Mesenchymal stem cell (in vitro differentiated cells and primary cell): ENCODE results near the gene PCDH11Y.
"Not testable (repeated sequence)": the region's sequence is repeated elsewhere in the genome, so short reads cannot be mapped to it uniquely, and the experiment has no call there.

Experiments
- DNase-seq: peaks from one replicate; pipeline ENCODE4 v3.0.0-alpha.2; 2013
- H2AFZ ChIP-seq: one replicate; pipeline ENCODE4 v1.6.1; 2013; ENCODE audit warnings: low read depth, mild to moderate bottlenecking, control low read depth, inconsistent platforms, low read length, moderate library complexity
- H2AK5ac ChIP-seq: 2 replicates; pipeline ENCODE4 v1.6.1; 2013; ENCODE audit warnings: low read length, moderate library complexity, mild to moderate bottlenecking, inconsistent platforms; ENCODE audit not compliant: severe bottlenecking
- H2BK120ac ChIP-seq: one replicate; pipeline ENCODE4 v1.6.1; 2013; ENCODE audit warnings: low read depth, mild to moderate bottlenecking, inconsistent platforms, low read length, moderate library complexity
- H2BK12ac ChIP-seq, 2 experiments: one replicate each; pipeline ENCODE4 v1.6.1; 2013; ENCODE audit warnings: inconsistent platforms in 2 of 2, low read length in 2 of 2, mild to moderate bottlenecking in 2 of 2, moderate library complexity in 2 of 2, control low read depth in 1 of 2
- H2BK15ac ChIP-seq: one replicate; pipeline ENCODE4 v1.6.1; 2013; ENCODE audit warnings: mild to moderate bottlenecking, low read depth, inconsistent platforms; ENCODE audit not compliant: poor library complexity, severe bottlenecking
- H2BK5ac ChIP-seq: 2 replicates; pipeline ENCODE4 v1.6.1; 2013; ENCODE audit warnings: low read depth, mild to moderate bottlenecking, low read length, control low read depth, inconsistent platforms; ENCODE audit not compliant: poor library complexity, severe bottlenecking
- H3K14ac ChIP-seq, 2 experiments: one replicate each; pipeline ENCODE4 v1.6.1; 2013; ENCODE audit warnings: inconsistent platforms in 2 of 2, low read length in 2 of 2, control low read depth in 1 of 2, mild to moderate bottlenecking in 1 of 2, moderate library complexity in 1 of 2
- H3K18ac ChIP-seq, 2 experiments: one replicate each; pipeline ENCODE4 v1.6.1; 2013; ENCODE audit warnings: inconsistent platforms in 2 of 2, low read length in 2 of 2, control low read depth in 1 of 2, low read depth in 1 of 2, mild to moderate bottlenecking in 1 of 2
- H3K23ac ChIP-seq, 2 experiments: one replicate each; pipeline ENCODE4 v1.6.1; 2013; ENCODE audit warnings: inconsistent platforms in 2 of 2, low read length in 2 of 2, mild to moderate bottlenecking in 2 of 2, moderate library complexity in 2 of 2, control low read depth in 1 of 2
- H3K27ac ChIP-seq: 2 replicates; pipeline ENCODE4 v1.5.1; 2013; ENCODE audit warnings: mild to moderate bottlenecking, moderate library complexity, low read length, control low read depth, inconsistent platforms; ENCODE audit not compliant: poor library complexity, severe bottlenecking
- H3K27me3 ChIP-seq, 2 experiments: 2 replicates each; pipeline versions ENCODE4 v1.6.1 to v1.7.0; 2013; ENCODE audit warnings: low read length in 2 of 2, mild to moderate bottlenecking in 2 of 2, moderate library complexity in 2 of 2, control low read depth in 1 of 2, inconsistent platforms in 1 of 2; ENCODE audit not compliant: control insufficient read depth in 1 of 2, insufficient read depth in 1 of 2
- H3K36me3 ChIP-seq, 2 experiments: 2 replicates each; pipeline versions ENCODE4 v1.6.1 to v1.7.0; 2013; ENCODE audit warnings: low read length in 2 of 2, control low read depth in 1 of 2, inconsistent platforms in 1 of 2, low read depth in 1 of 2, mild to moderate bottlenecking in 1 of 2; ENCODE audit not compliant: insufficient read depth in 2 of 2, control insufficient read depth in 1 of 2
- H3K4ac ChIP-seq, 2 experiments: one replicate each; pipeline ENCODE4 v1.6.1; 2013; ENCODE audit warnings: inconsistent platforms in 2 of 2, low read length in 2 of 2, mild to moderate bottlenecking in 2 of 2, moderate library complexity in 2 of 2, control low read depth in 1 of 2, low read depth in 1 of 2
- H3K4me1 ChIP-seq: 2 replicates; pipeline ENCODE4 v1.6.1; 2013; ENCODE audit warnings: low read depth, low read length, control low read depth; ENCODE audit not compliant: control insufficient read depth, insufficient read depth
- H3K4me2 ChIP-seq: 2 replicates; pipeline ENCODE4 v1.6.1; 2013; ENCODE audit warnings: low read length, mild to moderate bottlenecking, inconsistent platforms; ENCODE audit not compliant: poor library complexity, severe bottlenecking
- H3K4me3 ChIP-seq, 2 experiments: 2 replicates each; pipeline versions ENCODE4 v1.5.1 to v1.7.0; 2013; ENCODE audit warnings: low read length in 2 of 2, mild to moderate bottlenecking in 2 of 2, control low read depth in 1 of 2, low read depth in 1 of 2; ENCODE audit not compliant: insufficient read depth in 1 of 2
- H3K79me1 ChIP-seq: replicated peaks from 2 replicates; pipeline ENCODE4 v1.6.1; 2013; ENCODE audit warnings: mild to moderate bottlenecking, control low read depth, low read length, inconsistent platforms; ENCODE audit not compliant: poor library complexity, severe bottlenecking
- H3K9ac ChIP-seq: 2 replicates; pipeline ENCODE4 v1.7.0; 2013; ENCODE audit warnings: mild to moderate bottlenecking, low read length, moderate library complexity
- H3K9me3 ChIP-seq: 2 replicates; pipeline ENCODE4 v1.7.0; 2013; ENCODE audit warnings: mild to moderate bottlenecking, low read length; ENCODE audit not compliant: control insufficient read depth
- H4K8ac ChIP-seq: one replicate; pipeline ENCODE4 v1.6.1; 2013; ENCODE audit warnings: inconsistent platforms, mild to moderate bottlenecking, low read length, moderate library complexity
- H4K91ac ChIP-seq: one replicate; pipeline ENCODE4 v1.6.1; 2013; ENCODE audit warnings: mild to moderate bottlenecking, low read length, inconsistent platforms
- WGBS: methylation state at CpG from one replicate; pipeline ENCODE4 v1.1.7; 2013; ENCODE audit warnings: mixed read lengths; 5-methylcytosine and 5-hydroxymethylcytosine counted together

PCDH11Y gene

DNA sequence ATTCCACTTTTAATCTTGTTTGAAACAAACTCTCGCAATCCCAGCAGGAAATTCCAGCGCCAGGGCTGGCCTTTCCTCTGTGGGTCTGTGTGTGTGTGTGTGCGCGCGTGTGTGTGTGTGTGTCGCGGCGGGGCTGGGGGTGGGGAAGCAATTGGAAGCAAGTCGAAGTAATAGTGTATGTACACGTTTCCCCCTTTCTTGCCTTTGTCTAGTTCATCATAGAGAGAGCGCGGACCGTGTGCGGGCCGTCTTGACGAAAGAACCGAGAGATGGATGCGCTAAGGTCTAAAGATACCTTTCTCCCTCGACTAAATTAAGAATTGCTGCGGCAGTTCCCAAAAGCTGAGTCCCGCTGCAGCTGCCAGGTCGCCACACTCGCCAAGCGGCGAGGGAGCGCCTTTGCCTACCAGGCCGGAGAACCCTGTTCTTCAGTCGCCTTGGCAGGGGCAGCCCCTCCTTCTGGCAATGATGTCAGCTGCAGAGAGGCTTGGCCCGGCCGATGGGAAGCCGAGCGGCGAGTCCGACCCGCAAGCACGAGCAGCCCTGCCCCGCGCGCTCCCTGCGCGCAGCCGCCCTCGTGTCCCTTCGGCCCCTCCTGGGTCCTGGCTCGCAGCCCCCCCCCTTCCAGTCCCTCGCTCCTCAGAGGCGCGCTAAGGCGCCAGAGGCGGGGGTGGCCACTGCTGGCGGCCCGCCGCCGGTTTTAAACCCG is 2.5 kb downstream of the PCDH11Y start:
- not testable (repeated sequence) for H4K91ac ChIP-seq, H3K4ac ChIP-seq
- no CpG with 5 or more reads among the region's 55 CpGs for WGBS

DNA sequence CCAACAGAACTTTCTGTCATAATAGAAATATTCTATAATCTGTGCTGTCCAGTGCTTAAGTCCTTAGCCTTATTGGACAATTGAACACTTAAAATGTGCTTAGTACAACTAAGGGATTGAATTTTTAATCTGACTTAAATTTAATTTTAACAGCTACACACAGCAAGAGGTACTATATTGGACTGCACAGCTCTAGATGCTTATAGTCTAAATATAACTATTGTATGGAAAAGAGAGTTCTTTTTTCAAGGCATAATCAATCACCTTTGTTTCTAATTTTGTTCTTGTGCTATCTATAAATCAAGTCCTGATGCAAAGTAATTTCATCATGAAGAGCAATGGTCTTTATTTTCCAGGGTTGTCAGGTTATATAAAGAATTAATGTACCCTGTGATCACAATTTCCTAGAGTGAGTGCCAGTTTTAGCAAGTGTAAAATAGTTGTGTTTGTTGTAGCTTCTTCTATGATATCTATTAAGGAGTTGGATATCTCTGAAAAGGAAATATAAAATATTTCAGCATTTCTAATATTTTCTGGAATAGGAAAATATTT is 39.0 kb downstream of the PCDH11Y start:
- not testable (repeated sequence) for H3K9me3 ChIP-seq, H2AFZ ChIP-seq, H2BK12ac ChIP-seq, H2BK15ac ChIP-seq, H3K23ac ChIP-seq, H3K18ac ChIP-seq, H3K4ac ChIP-seq, H4K91ac ChIP-seq, H2BK120ac ChIP-seq, H3K4me2 ChIP-seq, H3K9ac ChIP-seq, H3K27me3 ChIP-seq, H2BK5ac ChIP-seq, H3K79me1 ChIP-seq, H2AK5ac ChIP-seq, H3K4me3 ChIP-seq, H4K8ac ChIP-seq, H3K4me1 ChIP-seq, H3K14ac ChIP-seq, DNase-seq, H3K36me3 ChIP-seq, H3K27ac ChIP-seq

More for the DNA sequence above, 2.5 kb downstream of the PCDH11Y start:
- not testable (repeated sequence) for H3K79me1 ChIP-seq, H2AFZ ChIP-seq, H3K9ac ChIP-seq, H3K18ac ChIP-seq, H2BK15ac ChIP-seq, H3K14ac ChIP-seq, DNase-seq, H3K4me2 ChIP-seq, H2BK5ac ChIP-seq, H3K36me3 ChIP-seq, H3K9me3 ChIP-seq, H2BK12ac ChIP-seq, H3K27ac ChIP-seq, H4K8ac ChIP-seq, H3K4me1 ChIP-seq, H2BK120ac ChIP-seq, H3K23ac ChIP-seq, H2AK5ac ChIP-seq, H3K27me3 ChIP-seq, H3K4me3 ChIP-seq

DNA sequence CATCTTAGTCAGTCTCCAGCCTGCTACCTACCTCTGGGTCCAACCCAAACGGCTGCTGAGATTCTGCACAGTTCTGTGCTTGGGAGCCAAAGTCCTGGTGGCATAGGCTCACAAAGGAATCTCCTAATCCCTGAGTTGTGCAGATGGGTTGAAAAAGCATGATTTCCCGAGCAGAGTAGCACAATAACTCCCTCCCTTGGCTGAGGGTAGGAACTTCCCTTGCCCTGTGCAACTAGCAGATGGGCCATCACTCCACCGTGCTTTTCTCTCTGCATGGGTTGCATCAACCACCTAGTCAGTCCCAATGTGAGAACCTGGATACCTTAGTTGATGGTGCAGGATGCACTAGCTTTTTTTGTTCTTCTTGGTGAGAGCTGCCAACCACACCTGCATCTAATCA is 82.9 kb downstream of the PCDH11Y start:
- H3K27ac ChIP-seq, H3K23ac ChIP-seq, H3K9ac ChIP-seq, H3K36me3 ChIP-seq, H2BK120ac ChIP-seq, H3K14ac ChIP-seq, H3K9me3 ChIP-seq, H4K91ac ChIP-seq, H2BK12ac ChIP-seq, H3K4me1 ChIP-seq, H3K4me3 ChIP-seq, H4K8ac ChIP-seq, H3K4me2 ChIP-seq, H2AFZ ChIP-seq, H3K18ac ChIP-seq, H2BK5ac ChIP-seq, H3K4ac ChIP-seq, H3K79me1 ChIP-seq, H2BK15ac ChIP-seq, DNase-seq, H2AK5ac ChIP-seq, H3K27me3 ChIP-seq: not testable (repeated sequence)
- 29% methylated on average over 1 of the region's 3 CpGs for WGBS

DNA sequence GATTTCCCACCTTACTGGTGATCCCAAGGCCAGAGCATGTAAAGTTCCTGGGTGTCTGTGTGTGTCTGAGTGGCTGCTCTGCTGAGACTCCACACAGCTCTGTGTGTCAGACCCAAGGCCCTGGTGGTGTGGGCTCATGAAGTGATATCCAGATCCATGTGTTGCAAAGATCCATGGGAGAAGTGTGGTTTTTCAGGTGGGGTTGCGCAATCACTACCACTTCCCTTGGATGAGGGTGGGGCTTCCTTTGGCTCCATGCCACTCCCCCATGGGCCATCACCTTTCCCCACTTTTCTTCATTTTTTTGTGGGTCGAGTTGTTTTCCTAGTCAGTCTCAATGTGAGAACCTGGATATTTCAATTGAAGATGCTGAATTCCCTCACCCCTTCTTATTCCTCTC is 182.9 kb downstream of the PCDH11Y start:
- H3K4ac ChIP-seq, H3K18ac ChIP-seq, H2BK120ac ChIP-seq, H3K4me1 ChIP-seq, H3K9me3 ChIP-seq, H3K36me3 ChIP-seq, H3K79me1 ChIP-seq, H3K27ac ChIP-seq, H3K4me3 ChIP-seq, H3K14ac ChIP-seq, DNase-seq, H2AK5ac ChIP-seq, H4K91ac ChIP-seq, H2BK5ac ChIP-seq, H3K9ac ChIP-seq, H3K23ac ChIP-seq, H3K27me3 ChIP-seq, H4K8ac ChIP-seq, H3K4me2 ChIP-seq, H2AFZ ChIP-seq, H2BK12ac ChIP-seq, H2BK15ac ChIP-seq: not testable (repeated sequence)
- no CpG with 5 or more reads among the region's 2 CpGs for WGBS
